GM12892 (cell line): ENCODE measurements around the gene NPAS2.

ENCODE experiments used
- DNase-seq: peaks from one replicate; pipeline ENCODE4 v3.0.0; 2011; ENCODE audit not compliant: insufficient read length
- FAIRE-seq: peaks from 2 replicates; lab custom pipeline; 2011; peaks lifted over from hg19 to GRCh38; lab: Jason Lieb, UNC
- POLR2A ChIP-seq: IDR thresholded peaks from 2 replicates; pipeline ENCODE4 v1.6.1; 2011; ENCODE audit warnings: low read depth, low read length, control low read depth
- POLR2AphosphoS5 ChIP-seq: IDR thresholded peaks from 2 replicates; pipeline ENCODE4 v1.6.1; 2011; ENCODE audit warnings: low read depth, low read length, control low read depth
- TAF1 ChIP-seq: IDR thresholded peaks from 2 replicates; pipeline ENCODE4 v1.6.1; 2011; ENCODE audit warnings: low read depth, mild to moderate bottlenecking, control low read depth, low read length, borderline replicate concordance

NPAS2 gene

GRCh38 chr2:100986157-100986556 is 166.2 kb downstream of the NPAS2 start:
- no peak for DNase-seq
- FAIRE-seq: no peak
- TF ChIP-seq TAF1 (no peak), POLR2AphosphoS5 (no peak), POLR2A (no peak)

DNA sequence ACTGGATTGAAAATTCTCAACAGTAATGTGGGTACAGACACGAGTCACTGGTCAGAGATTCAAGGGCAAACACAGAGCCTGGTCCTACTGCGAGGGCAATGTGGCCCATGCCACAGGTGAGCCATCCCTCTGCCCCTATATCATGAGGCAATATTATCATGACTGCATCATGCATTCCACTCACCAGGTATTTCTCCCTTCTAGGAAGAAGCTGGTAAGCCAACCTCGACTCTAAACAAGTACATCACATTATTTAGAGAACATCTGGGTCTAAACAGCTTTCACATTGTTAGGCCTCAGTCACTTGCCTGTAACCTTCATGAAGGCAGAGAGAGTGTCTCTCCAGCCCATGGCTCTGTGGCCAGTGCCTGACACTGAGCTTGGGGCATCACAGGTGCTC is 167.6 kb downstream of the NPAS2 start:
- DNase-seq (no peak), FAIRE-seq (no peak)
- no peak for TF ChIP-seq POLR2A
- TF ChIP-seq TAF1: no peak
- no peak for TF ChIP-seq POLR2AphosphoS5

- DNase-seq (no peak), FAIRE-seq (no peak)
- no peak for TF ChIP-seq POLR2AphosphoS5
- TF ChIP-seq POLR2A: no peak
- no peak for TF ChIP-seq TAF1
Observed at GRCh38 chr2:100987974-100988373, 168.0 kb downstream of the NPAS2 start.

- DNase-seq (no peak), FAIRE-seq (no peak)
- TF ChIP-seq TAF1: no peak
- no peak for TF ChIP-seq POLR2A
- TF ChIP-seq POLR2AphosphoS5: no peak
Observed at GRCh38 chr2:100988630-100989417, 168.9 kb downstream of the NPAS2 start.

- TF ChIP-seq POLR2AphosphoS5 (no peak), POLR2A (no peak), TAF1 (no peak)
- DNase-seq: no peak
- no peak for FAIRE-seq
Observed at GRCh38 chr2:100989666-100990065, 169.7 kb downstream of the NPAS2 start.

GRCh38 chr2:100990166-100990565 is 170.2 kb downstream of the NPAS2 start:
- no peak for DNase-seq
- TF ChIP-seq POLR2AphosphoS5 (no peak), POLR2A (no peak)
- no peak for FAIRE-seq

GRCh38 chr2:100990650-100991403 is 170.9 kb downstream of the NPAS2 start:
- no peak for TF ChIP-seq POLR2AphosphoS5
- no peak for TF ChIP-seq TAF1
- no peak for TF ChIP-seq POLR2A
- FAIRE-seq: no peak

GRCh38 chr2:100991404-100991773 is 171.4 kb downstream of the NPAS2 start:
- FAIRE-seq (no peak), DNase-seq (no peak)
- TF ChIP-seq POLR2AphosphoS5 (no peak), TAF1 (no peak), POLR2A (no peak)

More at GRCh38 chr2:100990650-100991403, 170.9 kb downstream of the NPAS2 start:
- DNase-seq: no peak

- DNase-seq (no peak), FAIRE-seq (no peak)
- no peak for TF ChIP-seq POLR2AphosphoS5
- no peak for TF ChIP-seq TAF1
- TF ChIP-seq POLR2A: no peak
Observed at GRCh38 chr2:100992262-100992661, 172.3 kb downstream of the NPAS2 start.

- FAIRE-seq: no peak
- TF ChIP-seq TAF1: no peak
- no peak for TF ChIP-seq POLR2AphosphoS5
- TF ChIP-seq POLR2A: no peak
- DNase-seq: no peak
Observed at GRCh38 chr2:100993294-100993693, 173.4 kb downstream of the NPAS2 start.

DNA sequence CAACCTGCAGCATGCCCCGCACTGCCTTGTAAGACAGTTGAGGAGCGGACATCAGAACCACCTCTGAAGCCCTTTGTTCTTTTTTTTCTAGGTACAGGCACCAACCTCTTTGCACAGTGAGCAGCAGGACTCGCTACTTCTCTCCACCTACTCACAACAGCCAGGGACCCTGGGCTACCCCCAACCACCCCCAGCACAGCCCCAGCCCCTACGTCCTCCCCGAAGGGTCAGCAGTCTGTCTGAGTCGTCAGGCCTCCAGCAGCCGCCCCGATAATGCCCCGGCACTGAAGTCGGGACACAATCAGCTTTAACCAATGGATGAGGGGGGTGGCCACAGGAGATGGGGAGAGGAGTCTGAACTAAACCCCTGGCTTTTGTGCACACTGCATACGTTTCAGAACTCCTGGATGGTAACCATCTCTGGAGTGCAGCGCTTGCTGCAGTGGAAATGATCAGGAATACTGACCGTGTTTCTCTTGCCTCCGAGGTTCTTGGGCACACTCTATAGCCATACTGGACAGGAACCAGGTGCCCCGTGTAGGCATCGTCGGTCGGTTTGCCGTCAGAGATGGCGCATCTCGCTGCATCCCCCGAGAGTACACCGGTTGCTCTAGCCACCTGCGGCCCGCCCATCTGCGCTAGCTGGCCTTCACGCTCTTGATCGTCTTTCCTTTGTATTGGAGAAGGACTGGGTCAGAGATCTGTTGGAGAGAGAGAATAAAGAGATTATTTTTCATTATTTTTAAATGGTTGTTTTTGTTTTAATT is 175.6 kb downstream of the NPAS2 start:
- TF ChIP-seq POLR2A (no peak), TAF1 (no peak), POLR2AphosphoS5 (no peak)
- FAIRE-seq (no peak), DNase-seq (no peak)
